Astrocyte of the spinal cord (primary cell): ENCODE measurements around the gene GRAMD4.

Experiments used
- DNase-seq: peaks from one replicate; pipeline ENCODE4 v3.0.0; 2011; ENCODE audit warnings: low read depth, low spot score
- H3K4me3 ChIP-seq: 2 replicates; pipeline ENCODE4 v1.5.1; 2011; ENCODE audit warnings: low read depth, mild to moderate bottlenecking, low read length, moderate library complexity
- CTCF ChIP-seq: IDR thresholded peaks from 2 replicates; pipeline ENCODE4 v1.5.1; 2012; ENCODE audit warnings: low read depth, mild to moderate bottlenecking, low read length, inconsistent platforms
- in situ Hi-C: cut with HindIII; loops from 2 replicates; pipeline ENCODE4 v1.10.0; 2017; ENCODE audit warnings: low sequenced_read_pairs

GRAMD4 gene

GRCh38 chr22:46612341-46612903 lies 7.8 kb upstream of the GRAMD4 start:
- no peak overlapping the region for H3K4me3 ChIP-seq
- in situ Hi-C loops = no loop called here
- no peak for TF ChIP-seq CTCF
- DNase-seq = no peak

GRCh38 chr22:46612904-46613605 lies 7.1 kb upstream of the GRAMD4 start:
- H3K4me3 ChIP-seq = no peak overlapping the region
- DNase-seq = no peak
- in situ Hi-C loops = no loop called here
- no peak for TF ChIP-seq CTCF

GRCh38 chr22:46613606-46614021 lies 6.6 kb upstream of the GRAMD4 start:
- DNase-seq = no peak
- no peak for TF ChIP-seq CTCF
- in situ Hi-C loops = no loop called here
- no peak overlapping the region for H3K4me3 ChIP-seq

DNA sequence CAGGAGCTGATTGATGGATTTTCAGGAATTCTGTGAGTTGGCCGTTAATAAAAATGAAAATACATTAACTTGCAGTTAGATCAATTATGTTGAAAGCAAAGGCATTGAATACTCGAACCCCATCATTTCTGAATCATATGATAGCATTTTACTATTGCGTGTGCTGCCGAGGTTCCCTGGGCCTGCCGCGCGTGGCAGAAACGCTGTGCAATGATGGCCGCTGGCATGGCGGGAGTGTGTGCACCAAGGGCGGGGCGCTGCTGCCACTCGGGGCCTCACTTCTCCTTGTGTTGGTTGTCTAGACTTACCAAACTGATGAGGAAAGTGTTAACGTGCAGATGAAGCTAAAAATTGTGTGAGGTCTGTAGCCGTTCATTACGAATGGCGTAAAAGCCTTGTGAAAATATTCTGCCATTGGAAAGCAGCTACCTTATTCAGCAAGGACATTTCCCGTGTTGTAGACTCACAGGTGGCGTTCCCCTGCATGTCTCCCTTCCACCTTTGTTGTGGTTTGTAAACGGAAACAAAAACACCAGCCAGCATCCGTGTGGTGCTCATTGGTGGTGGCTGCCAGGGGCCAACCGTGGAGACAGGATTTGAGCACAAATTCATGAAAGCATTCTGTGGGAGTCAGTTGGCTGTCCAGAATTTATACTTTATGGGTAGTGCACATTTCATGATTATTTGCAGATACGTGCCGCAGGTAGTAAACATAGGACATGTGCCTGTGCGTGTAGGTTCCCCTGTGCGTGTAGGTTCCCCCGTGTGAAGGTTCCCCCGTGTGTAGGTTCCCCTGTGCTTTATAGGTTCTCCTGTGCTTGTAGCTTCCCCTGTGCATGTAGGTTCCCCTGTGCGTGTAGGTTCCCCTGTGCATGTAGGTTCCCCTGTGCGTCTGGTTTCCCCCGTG lies 5.9 kb upstream of the GRAMD4 start:
- no peak for DNase-seq
- in situ Hi-C loops = no loop called here
- H3K4me3 ChIP-seq = no peak overlapping the region

GRCh38 chr22:46617207-46617985 lies 2.8 kb upstream of the GRAMD4 start:
- no peak for DNase-seq
- H3K4me3 ChIP-seq = no peak overlapping the region
- no peak for TF ChIP-seq CTCF
- in situ Hi-C loops = no loop called here

More for the DNA sequence above, 5.9 kb upstream of the GRAMD4 start:
- TF ChIP-seq CTCF = no peak
